Tibial nerve (tissue), 3 donors: ENCODE data around the gene ANKRD44.

Source experiments
- POLR2A ChIP-seq, 2 donors: fragments of 450-650 bp; IDR thresholded peaks; one replicate each; pipeline ENCODE4 v1.6.1; 2017; ENCODE audit warnings: antibody characterized with exemption in 2 of 2, mild to moderate bottlenecking in 2 of 2, moderate library complexity in 2 of 2
- TF ChIP-seq, protein P1 (sequence below), 5 experiments: fragments of 200-600 bp in 3 of 5; fragments of 450-650 bp in 2 of 5; sonication (generic) in 3 of 5; IDR thresholded peaks; one replicate each; pipeline ENCODE4 v1.5.1; 2016 to 2019; ENCODE audit warnings: antibody characterized with exemption in 5 of 5, mild to moderate bottlenecking in 3 of 5, moderate library complexity in 2 of 5

DNA sequence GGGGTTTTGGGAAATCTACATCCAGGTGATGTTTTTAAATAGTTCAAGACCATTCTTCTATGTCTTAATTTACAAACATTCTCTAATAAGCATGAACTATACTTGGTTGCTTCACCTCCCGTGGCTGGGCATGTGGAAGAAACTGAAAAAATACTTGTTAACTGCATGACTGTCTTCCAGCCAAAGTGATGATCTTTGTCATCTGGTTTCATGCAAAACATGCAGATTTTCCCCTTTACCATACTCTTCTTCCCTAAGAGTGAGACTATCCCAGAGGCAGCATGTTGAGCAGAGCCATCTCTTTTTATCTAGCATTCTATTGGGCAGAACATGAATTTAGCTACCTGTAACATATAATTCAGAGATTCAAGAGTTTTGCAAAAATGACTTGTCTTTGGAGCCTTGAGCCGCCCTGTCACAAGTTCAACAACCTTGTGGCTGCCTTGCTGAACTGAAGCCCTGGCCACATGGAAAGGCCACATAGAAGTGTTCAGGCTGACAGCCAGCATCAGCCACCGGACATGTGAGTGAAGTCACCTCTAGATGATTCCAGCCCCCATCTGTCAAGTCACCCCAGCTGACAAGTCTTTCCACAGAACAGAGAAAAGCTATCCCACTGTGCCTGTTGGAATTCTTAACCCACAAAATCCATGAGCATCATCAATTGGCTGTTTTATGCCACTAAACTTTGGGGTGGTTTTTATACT, 142.8 kb downstream of the ANKRD44 start:
- TF ChIP-seq POLR2A (IDR thresholded peaks at IDR 0.05), result no peak
- TF ChIP-seq, protein P1, sequence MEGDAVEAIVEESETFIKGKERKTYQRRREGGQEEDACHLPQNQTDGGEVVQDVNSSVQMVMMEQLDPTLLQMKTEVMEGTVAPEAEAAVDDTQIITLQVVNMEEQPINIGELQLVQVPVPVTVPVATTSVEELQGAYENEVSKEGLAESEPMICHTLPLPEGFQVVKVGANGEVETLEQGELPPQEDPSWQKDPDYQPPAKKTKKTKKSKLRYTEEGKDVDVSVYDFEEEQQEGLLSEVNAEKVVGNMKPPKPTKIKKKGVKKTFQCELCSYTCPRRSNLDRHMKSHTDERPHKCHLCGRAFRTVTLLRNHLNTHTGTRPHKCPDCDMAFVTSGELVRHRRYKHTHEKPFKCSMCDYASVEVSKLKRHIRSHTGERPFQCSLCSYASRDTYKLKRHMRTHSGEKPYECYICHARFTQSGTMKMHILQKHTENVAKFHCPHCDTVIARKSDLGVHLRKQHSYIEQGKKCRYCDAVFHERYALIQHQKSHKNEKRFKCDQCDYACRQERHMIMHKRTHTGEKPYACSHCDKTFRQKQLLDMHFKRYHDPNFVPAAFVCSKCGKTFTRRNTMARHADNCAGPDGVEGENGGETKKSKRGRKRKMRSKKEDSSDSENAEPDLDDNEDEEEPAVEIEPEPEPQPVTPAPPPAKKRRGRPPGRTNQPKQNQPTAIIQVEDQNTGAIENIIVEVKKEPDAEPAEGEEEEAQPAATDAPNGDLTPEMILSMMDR (IDR thresholded peaks at IDR 0.05), result no peak
